ENCODE results near the gene CLEC1A. TPM values are rescaled to one million over a fixed set of nuclear protein-coding genes. Genes with fewer than 3 reads are reported as not detected.

CLEC1A gene
- total RNA-seq, 1 donor = not detected

- no peaks in the 10 kb centered on the region for H3K79me2 ChIP-seq (ENCODE audit: insufficient read depth, low read length)
- H3K4me2 ChIP-seq (ENCODE audit: insufficient read depth, low read length) = no peak overlapping the region
- no peak overlapping the region for H2AFZ ChIP-seq (ENCODE audit: low read length)
- no peaks in the 10 kb centered on the region for H3K4me1 ChIP-seq (ENCODE audit: insufficient read depth, low read length)
- no peaks in the 10 kb centered on the region for H3K36me3 ChIP-seq (ENCODE audit: insufficient read depth, low read length)
- H3K27ac ChIP-seq (ENCODE audit: low read depth, low read length) = no peak overlapping the region
- no peak for DNase-seq (ENCODE audit: insufficient read length, low spot score, missing footprints)
- no peaks in the 10 kb centered on the region for H3K9me3 ChIP-seq (ENCODE audit: low read depth, low read length)
- TF ChIP-seq, protein P1, sequence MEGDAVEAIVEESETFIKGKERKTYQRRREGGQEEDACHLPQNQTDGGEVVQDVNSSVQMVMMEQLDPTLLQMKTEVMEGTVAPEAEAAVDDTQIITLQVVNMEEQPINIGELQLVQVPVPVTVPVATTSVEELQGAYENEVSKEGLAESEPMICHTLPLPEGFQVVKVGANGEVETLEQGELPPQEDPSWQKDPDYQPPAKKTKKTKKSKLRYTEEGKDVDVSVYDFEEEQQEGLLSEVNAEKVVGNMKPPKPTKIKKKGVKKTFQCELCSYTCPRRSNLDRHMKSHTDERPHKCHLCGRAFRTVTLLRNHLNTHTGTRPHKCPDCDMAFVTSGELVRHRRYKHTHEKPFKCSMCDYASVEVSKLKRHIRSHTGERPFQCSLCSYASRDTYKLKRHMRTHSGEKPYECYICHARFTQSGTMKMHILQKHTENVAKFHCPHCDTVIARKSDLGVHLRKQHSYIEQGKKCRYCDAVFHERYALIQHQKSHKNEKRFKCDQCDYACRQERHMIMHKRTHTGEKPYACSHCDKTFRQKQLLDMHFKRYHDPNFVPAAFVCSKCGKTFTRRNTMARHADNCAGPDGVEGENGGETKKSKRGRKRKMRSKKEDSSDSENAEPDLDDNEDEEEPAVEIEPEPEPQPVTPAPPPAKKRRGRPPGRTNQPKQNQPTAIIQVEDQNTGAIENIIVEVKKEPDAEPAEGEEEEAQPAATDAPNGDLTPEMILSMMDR (IDR thresholded peaks at IDR 0.05; ENCODE audit: extremely low read depth, low read depth, low read length) = no peak
- H3K4me3 ChIP-seq (ENCODE audit: insufficient read depth, low read length) = no peak overlapping the region
- no peaks in the 10 kb centered on the region for H3K27me3 ChIP-seq (ENCODE audit: insufficient read depth, low read length)
- no peaks in the 10 kb centered on the region for H4K20me1 ChIP-seq (ENCODE audit: insufficient read depth, low read length)
These were observed 56.6 kb downstream of the CLEC1A start for GRCh38 chr12:10042167-10042566.

DNA sequence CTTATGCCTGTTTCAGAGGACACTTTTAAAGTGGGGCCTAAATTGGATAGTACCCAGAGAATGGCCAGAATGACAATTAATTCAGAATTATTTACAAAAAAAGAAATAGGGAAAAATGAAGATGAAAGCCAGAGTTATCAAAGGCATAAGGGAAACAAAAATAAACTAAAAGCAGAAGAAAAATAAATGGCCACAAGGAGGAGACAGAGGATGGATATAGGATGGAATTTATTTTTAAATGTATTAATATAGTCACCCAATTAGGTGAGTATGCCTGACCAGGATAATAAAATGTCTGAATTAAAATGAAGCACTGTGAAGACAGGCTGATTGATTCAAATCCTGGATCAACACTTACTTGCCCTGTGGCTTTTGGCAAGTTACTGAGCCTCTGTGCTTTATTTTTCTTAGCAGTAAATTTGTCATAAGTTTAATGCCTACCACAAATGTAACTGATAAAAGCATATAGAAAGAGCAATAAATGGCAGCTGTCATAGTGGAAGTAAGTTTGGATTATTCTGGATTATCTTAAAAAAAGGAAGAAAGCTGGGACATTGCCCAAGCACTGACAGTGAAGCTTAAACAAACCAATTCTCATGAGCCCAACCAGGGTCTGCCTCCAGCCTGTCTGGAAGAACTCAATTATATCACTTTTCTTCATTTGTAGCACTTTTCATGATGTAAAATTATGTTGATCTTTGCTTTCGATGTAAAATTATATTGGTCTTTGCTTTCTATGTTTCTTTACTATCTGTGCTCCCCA, 64.8 kb downstream of the CLEC1A start:
- no peaks in the 10 kb centered on the region for H4K20me1 ChIP-seq (ENCODE audit: insufficient read depth, low read length)
- H3K4me3 ChIP-seq (ENCODE audit: insufficient read depth, low read length) = no peak overlapping the region
- H3K36me3 ChIP-seq (ENCODE audit: insufficient read depth, low read length) = no peaks in the 10 kb centered on the region
- peak; percentile 75 for DNase-seq (ENCODE audit: insufficient read length, low spot score, missing footprints)
- H3K79me2 ChIP-seq (ENCODE audit: insufficient read depth, low read length) = no peaks in the 10 kb centered on the region
- peaks cover 5% of the 10 kb centered on the region for H3K4me1 ChIP-seq (ENCODE audit: insufficient read depth, low read length)
- H3K27me3 ChIP-seq (ENCODE audit: insufficient read depth, low read length) = no peaks in the 10 kb centered on the region
- no peaks in the 10 kb centered on the region for H3K9me3 ChIP-seq (ENCODE audit: low read depth, low read length)
- no peak overlapping the region for H3K4me2 ChIP-seq (ENCODE audit: insufficient read depth, low read length)
- H2AFZ ChIP-seq (ENCODE audit: low read length) = no peak overlapping the region
- TF ChIP-seq, protein P1 (IDR thresholded peaks at IDR 0.05; ENCODE audit: extremely low read depth, low read depth, low read length) = peak; percentile 47
- no peak overlapping the region for H3K27ac ChIP-seq (ENCODE audit: low read depth, low read length)

- no peaks in the 10 kb centered on the region for H3K27me3 ChIP-seq (ENCODE audit: insufficient read depth, low read length)
- no peaks in the 10 kb centered on the region for H3K79me2 ChIP-seq (ENCODE audit: insufficient read depth, low read length)
- TF ChIP-seq, protein P1 (IDR thresholded peaks at IDR 0.05; ENCODE audit: extremely low read depth, low read depth, low read length) = no peak
- no peaks in the 10 kb centered on the region for H3K9me3 ChIP-seq (ENCODE audit: low read depth, low read length)
- no peak overlapping the region for H2AFZ ChIP-seq (ENCODE audit: low read length)
- no peaks in the 10 kb centered on the region for H4K20me1 ChIP-seq (ENCODE audit: insufficient read depth, low read length)
- H3K4me3 ChIP-seq (ENCODE audit: insufficient read depth, low read length) = no peak overlapping the region
- H3K27ac ChIP-seq (ENCODE audit: low read depth, low read length) = peak overlapping the region; percentile 73
- H3K4me1 ChIP-seq (ENCODE audit: insufficient read depth, low read length) = peaks cover 12% of the 10 kb centered on the region
- peak; percentile 73 for DNase-seq (ENCODE audit: insufficient read length, low spot score, missing footprints)
- H3K4me2 ChIP-seq (ENCODE audit: insufficient read depth, low read length) = peak overlapping the region; percentile 7
- no peaks in the 10 kb centered on the region for H3K36me3 ChIP-seq (ENCODE audit: insufficient read depth, low read length)
These were observed 67.0 kb downstream of the CLEC1A start for GRCh38 chr12:10031771-10032175.

- no peak for DNase-seq (ENCODE audit: insufficient read length, low spot score, missing footprints)
- Histone ChIP-seq H4K20me1 (ENCODE audit: insufficient read depth, low read length) (no peaks in the 10 kb centered on the region), H3K27ac (ENCODE audit: low read depth, low read length) (peak overlapping the region; percentile 73), H3K27me3 (ENCODE audit: insufficient read depth, low read length) (no peaks in the 10 kb centered on the region), H3K9me3 (ENCODE audit: low read depth, low read length) (no peaks in the 10 kb centered on the region), H3K79me2 (ENCODE audit: insufficient read depth, low read length) (no peaks in the 10 kb centered on the region), H3K36me3 (ENCODE audit: insufficient read depth, low read length) (no peaks in the 10 kb centered on the region), H3K4me3 (ENCODE audit: insufficient read depth, low read length) (no peak overlapping the region), H3K4me2 (ENCODE audit: insufficient read depth, low read length) (peak overlapping the region; percentile 7), H2AFZ (ENCODE audit: low read length) (peak overlapping the region; percentile 11), H3K4me1 (ENCODE audit: insufficient read depth, low read length) (peaks cover 12% of the 10 kb centered on the region)
- TF ChIP-seq, protein P1 (IDR thresholded peaks at IDR 0.05; ENCODE audit: extremely low read depth, low read depth, low read length) = no peak
These were observed 67.5 kb downstream of the CLEC1A start for GRCh38 chr12:10031321-10031720.

Measured in osteoblast (primary cell).